RPMI8226 (cell line): ENCODE results near the gene BAG3.
"Not testable (repeated sequence)": the region's sequence is repeated elsewhere in the genome, so short reads cannot be mapped to it uniquely, and the experiment has no call there.

Experiments
- DNase-seq: peaks from one replicate; pipeline ENCODE4 v3.0.0-alpha.2; 2015

BAG3 gene

GRCh38 chr10:119650692-119651513, at the start of gene BAG3:
TSS of gene BAG3 (plus strand) at chr10:119651380. CDS start at chr10:119651676, 296 bp downstream.
- peak; percentile 81 for DNase-seq

DNA sequence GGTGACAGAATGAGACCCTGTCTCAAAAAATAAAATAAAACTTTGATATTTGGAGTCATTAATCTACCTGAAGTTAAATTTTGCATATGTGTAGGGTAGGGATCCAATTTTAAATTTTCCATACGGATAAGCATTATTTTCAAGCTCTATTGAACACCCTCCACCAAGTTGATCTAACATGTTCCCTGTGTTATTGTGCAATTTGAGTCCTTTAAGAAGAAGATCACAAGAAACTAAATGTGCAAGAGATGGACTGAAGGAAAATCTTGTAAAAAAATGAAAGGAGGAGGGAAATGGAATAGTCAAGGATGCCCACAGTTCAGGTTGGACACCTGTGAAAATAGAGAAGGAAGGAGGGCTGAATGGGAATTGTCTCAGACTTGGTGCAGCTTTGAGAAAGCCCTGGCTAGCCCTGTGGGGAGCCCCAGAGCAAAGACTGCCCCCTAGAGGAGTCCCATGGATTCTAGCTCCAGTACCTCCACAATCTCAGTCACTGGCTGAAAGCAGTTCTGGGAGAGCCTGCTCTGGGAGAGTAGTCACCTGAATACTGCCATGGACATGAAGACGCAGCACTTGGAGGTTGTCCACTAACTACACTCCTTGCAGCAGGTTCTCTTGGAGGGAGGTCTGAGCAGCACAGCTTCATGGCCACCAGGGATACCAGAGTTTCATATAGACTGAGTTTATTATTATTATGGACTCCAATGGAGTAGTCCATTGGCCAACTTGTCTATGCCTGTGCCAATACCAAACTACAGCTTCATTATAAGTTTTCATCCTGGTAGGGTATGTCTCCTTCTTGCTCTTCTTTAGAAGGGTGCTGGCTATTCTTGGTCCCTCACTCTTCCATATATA, 48.7 kb upstream of the BAG3 start:
- DNase-seq: peak; percentile 40

DNA sequence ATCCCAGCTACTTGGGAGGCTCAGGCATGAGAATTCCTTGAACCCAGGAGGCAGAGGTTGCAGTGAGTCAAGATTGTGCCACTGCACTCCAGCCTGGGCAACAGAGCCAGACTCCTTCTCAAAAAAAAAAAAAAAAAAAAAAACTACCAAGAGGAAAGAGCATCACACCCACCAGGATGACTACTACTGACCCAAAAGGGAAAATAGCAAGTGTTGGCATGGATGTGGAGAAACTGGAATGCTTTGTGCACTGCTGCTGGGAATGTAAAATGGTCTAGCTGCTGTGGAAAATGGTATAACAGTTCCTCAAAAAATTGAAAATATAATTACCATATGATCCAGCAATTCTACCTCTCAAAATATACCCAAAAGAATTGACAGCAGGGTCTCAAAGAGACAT, 46.7 kb upstream of the BAG3 start:
- DNase-seq: no peak

GRCh38 chr10:119608316-119609155, 42.6 kb upstream of the BAG3 start:
- DNase-seq: peak; percentile 43

- no peak for DNase-seq
Observed at GRCh38 chr10:119609516-119609915, 41.7 kb upstream of the BAG3 start.

DNA sequence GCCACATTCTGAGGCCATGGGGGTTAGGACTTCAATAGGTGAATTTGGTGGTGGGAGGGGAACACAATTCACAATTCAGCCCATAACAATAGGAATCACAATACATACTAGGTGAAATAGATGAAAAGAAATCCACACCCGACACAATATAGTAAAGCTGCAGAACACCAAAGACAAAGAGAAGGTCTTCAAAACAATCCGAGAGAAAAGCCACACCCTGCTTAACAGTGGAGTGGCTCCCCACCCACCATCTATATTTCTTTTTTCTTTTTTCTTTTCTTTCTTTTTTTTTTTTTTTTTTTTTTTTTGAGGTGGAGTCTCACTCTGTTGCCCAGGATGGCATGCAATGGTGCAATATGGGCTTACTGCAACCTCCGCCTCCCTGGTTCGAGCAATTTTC, 39.7 kb upstream of the BAG3 start:
- DNase-seq: no peak

DNA sequence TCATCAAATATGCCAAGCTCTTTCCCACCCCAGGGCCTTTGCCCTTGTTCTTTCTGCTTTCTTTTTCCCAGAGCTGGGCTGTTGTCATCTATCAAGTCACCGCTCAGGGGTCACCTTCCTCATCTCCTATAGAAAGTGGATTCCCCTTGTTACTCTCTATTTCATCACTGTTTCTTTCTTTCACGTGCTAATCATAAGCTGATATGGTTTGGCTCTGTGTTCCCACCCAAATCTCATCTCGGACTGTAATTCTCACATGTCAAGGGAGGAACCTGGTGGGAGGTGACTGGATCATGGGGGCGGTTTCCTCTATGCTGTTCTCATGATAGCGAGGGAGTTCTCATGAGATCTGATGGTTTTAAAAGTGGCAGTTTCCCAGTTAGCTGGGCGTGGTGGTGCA, 37.4 kb upstream of the BAG3 start:
- DNase-seq: no peak

DNA sequence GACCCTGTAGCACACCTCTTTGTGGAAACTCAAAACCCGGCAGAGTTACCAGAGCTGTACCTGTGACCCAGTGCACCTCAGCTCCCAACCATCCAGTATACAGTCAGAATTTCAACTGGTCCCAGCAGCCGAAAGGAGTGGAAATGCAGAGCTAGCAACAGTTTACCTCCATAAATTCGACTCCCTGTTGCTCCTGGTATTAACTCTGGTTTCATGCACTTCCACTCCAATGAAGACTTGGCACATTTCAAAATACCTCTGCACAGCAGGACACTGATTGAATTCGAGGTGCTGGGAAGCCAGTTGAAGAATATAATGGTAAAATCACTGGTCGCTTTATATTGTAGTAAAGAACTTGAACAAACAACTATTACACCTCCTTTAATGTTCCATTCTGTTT, 36.5 kb upstream of the BAG3 start:
- no peak for DNase-seq

- DNase-seq: peak; percentile 60
Observed at GRCh38 chr10:119616882-119617570, 34.2 kb upstream of the BAG3 start.

- DNase-seq: no peak
Observed at GRCh38 chr10:119619215-119619614, 32.0 kb upstream of the BAG3 start.

- DNase-seq: not testable (repeated sequence)
Observed at GRCh38 chr10:119619811-119620210, 31.4 kb upstream of the BAG3 start.

GRCh38 chr10:119620241-119621077, 30.7 kb upstream of the BAG3 start:
- no peak for DNase-seq

DNA sequence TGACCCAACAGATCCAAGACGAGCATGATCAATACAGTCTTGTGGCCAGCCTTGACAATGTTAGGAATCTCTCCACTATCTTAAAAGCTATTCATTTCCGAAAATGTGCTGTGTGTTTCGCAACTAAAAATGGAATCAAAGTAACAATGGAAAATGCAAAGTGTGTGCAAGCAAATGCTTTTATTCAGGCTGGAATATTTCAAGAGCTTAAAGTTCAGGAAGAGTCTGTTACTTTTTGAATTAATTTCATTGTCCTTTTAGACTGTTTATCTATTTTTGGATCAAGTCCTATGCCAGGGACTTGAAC, 30.1 kb upstream of the BAG3 start:
- DNase-seq: no peak

- no peak for DNase-seq
Observed at GRCh38 chr10:119625570-119626280, 25.5 kb upstream of the BAG3 start.

DNA sequence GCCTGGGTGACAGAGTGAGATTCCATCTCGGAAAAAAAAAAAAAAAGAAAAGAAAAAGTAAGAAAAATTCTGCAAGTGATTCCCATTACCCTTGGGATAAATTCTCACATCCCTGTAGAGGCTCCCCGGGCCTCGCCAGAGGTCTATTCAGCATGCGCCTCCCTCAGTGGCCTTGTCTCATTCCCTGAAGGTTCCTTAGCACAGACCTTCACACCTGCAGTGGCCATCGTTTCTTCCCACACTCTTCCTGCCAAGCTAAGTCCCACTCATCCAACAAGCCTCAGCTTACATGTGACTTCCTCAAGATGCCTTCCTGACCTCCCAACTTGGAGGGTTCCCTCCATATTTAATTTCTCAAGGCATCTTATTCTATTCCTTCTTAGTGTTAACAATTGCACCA, 20.9 kb upstream of the BAG3 start:
- DNase-seq: no peak

GRCh38 chr10:119633538-119634218, 17.5 kb upstream of the BAG3 start:
- DNase-seq: no peak

DNA sequence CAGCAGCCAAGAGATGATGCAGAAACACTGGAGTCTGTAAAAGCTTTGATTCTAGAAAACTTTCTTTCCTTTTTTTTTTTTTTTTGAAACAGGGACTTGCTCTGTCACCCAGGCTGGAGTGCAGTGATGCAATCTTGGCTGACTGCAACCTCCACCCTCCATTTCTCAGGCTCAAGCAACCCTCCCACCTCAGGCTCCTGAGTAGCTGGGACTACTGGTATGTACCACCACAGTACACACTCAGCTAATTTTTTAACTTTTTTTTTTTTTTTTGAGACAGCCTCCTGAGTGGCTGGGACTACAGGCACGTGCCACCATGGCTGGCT, 17.0 kb upstream of the BAG3 start:
- no peak for DNase-seq

DNA sequence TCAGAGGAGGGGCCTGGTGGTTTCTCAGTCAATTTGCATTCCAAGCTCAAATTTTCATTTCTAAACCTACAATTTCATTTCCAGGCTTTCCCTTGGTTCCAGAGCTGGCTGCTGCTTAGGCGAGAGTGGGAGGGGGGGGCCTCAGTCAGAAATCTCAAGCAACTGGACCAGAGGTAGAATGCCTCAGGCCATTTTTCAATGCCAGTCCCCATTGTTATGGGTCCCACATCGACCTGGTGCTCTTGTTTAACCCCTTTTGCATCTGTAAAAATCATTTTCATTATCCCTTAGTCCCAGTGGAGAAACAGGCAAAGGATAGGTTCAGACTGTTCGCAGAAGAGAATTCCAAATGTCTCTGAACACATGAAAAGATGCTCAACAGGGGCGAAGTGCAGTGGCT, 13.5 kb upstream of the BAG3 start:
- DNase-seq: no peak

DNA sequence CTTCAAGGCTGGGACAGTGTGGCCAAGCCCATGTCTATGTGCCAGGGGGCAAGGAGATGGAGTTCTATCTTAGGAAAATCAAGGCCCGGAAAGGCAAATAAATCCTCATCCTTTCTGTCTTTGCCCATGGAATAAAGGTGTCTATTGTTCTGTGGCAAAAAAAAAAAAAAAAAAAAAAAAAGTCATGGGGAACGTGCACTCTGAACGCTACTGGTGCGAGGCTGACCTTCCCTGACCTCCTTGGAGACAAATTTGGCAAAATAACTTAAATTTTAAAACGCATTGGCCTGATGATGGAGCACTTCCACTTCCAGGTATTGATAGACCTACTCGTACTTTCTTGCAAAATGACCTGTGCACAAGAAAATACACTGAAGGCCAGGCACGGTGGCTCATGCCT, 12.2 kb upstream of the BAG3 start:
- no peak for DNase-seq

DNA sequence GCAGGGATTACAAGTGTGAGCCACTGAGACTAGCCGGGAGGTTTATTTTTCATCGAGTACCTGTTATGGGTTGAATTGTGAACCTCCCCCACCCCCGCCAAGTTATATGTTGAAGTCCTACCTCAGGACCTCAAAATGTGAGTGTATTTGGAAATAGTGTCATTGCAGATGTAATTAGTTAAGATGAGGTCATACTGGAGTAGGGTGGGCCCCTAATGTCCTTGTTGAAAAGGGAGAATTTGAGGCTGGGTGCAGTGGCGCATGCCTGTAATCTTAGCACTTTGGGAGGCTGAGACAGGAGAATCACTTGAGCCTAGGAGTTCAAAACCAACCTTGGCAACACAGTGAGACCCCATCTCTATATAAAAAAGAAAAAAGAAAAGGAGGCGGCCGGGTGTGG, 10.8 kb upstream of the BAG3 start:
- DNase-seq: no peak
